OCI-LY1 (cell line): ENCODE data around the gene TMC7.
A peak's percentile ranks its signal among the peaks of the same experiment; 100 is the strongest.

Source experiments
- EZH2 ChIP-seq: fragments of 200-600 bp; sonication (generic), shearing (Covaris generic); IDR thresholded peaks from 2 replicates; pipeline ENCODE4 v1.8.0; 2017; ENCODE audit warnings: borderline replicate concordance, mixed run types, mild to moderate bottlenecking, antibody characterized with exemption, low read length, moderate library complexity, mixed read lengths
- TF ChIP-seq, protein P1 (sequence below): fragments of 200-600 bp; sonication (generic), shearing (Covaris generic); IDR thresholded peaks from 2 replicates; pipeline ENCODE4 v1.5.1; 2017; ENCODE audit warnings: mild to moderate bottlenecking, antibody characterized with exemption, low read length, moderate library complexity, mixed read lengths

DNA sequence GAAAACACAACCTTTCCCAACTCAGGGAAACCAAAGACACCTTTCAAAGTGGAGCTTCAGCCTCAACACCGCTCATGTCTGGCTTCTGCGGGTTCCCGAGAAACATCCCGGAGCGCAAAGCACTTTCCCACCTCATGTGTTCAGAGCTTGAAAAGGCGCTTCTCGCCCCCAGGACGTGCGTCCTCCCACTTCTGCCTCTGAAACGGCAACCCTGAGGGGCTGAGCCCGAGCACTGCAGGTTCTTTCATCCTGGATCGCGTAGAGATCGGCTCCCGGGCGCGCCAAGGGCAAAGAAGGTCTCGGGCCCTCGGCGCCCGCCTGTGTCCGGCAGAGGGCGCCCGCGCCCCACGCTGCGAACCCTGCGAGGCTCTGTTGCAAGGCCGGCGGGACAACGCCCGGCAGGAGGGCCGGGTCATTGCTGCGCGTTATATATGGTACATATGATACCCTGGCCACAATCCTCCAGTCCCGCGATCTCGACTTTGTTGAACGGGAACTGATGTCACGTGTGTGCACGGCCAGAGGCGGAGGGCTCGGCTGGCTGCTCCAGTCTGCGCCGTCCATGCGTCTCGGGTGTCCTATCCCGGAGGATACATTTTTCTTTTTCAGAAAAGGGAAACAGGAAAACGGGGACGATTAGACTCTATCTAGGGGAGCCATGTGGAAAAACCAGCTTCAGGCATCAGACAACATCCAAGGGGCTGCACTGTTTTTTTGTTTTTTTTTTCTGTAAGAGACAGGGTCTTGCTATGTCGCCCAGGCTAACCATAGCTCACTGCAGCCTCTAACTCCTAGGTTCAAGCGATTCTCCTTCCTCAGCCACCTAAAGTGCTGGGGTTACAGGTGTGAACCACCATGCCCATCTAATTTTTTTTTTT is 102.8 kb downstream of the TMC7 start:
- TF ChIP-seq, protein P1, sequence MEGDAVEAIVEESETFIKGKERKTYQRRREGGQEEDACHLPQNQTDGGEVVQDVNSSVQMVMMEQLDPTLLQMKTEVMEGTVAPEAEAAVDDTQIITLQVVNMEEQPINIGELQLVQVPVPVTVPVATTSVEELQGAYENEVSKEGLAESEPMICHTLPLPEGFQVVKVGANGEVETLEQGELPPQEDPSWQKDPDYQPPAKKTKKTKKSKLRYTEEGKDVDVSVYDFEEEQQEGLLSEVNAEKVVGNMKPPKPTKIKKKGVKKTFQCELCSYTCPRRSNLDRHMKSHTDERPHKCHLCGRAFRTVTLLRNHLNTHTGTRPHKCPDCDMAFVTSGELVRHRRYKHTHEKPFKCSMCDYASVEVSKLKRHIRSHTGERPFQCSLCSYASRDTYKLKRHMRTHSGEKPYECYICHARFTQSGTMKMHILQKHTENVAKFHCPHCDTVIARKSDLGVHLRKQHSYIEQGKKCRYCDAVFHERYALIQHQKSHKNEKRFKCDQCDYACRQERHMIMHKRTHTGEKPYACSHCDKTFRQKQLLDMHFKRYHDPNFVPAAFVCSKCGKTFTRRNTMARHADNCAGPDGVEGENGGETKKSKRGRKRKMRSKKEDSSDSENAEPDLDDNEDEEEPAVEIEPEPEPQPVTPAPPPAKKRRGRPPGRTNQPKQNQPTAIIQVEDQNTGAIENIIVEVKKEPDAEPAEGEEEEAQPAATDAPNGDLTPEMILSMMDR, result peak; percentile 96
- TF ChIP-seq EZH2, result no peak
